ENCODE measurements around the gene FGGY.

The FGGY gene

DNA sequence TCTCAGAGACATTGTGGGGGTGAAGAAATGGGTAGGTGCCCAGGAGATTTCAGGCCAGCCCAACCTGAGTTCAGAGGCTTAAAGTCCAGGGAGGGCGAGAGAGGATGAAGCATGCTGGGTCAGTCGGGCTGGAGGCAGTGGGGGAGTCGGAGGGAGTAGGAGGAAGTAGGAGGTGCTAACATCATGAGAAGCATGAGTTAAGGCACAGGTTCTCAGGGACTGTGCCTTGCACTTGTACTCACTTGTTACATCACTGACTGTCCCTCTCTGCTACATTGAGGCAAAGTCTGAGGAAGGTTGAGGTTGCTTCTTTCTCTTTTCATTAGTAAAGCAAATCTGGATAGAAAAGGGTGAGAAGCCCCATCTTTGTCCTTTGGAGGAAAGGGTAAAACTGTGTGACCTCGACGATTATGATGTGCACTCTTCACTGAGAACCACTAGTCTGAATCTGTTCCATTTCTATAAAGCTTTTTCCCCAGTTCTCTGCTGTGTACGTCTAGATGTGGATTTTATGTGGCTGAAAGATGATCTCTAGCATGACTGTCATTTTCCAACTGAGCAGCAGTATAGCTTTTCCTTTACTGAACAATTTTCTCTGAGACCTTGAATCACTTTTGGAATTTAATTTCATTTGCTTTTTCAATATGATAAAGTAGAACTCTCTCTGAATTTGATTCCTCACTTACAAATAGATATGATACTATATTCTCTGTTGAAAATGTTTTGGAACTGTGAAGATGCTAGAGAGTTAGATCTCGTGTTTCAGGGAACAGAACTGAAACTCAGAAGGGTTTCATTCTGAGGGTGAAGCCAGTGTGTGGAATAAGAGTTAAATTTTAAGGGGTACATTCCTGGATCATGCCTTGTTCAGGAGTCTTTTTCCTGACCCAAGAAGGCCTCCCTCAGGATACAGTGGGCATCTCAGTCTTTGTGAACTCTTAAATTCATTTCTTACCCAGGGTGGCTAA, 94.6 kb downstream of the FGGY start:
- no peak for DNase-seq

DNA sequence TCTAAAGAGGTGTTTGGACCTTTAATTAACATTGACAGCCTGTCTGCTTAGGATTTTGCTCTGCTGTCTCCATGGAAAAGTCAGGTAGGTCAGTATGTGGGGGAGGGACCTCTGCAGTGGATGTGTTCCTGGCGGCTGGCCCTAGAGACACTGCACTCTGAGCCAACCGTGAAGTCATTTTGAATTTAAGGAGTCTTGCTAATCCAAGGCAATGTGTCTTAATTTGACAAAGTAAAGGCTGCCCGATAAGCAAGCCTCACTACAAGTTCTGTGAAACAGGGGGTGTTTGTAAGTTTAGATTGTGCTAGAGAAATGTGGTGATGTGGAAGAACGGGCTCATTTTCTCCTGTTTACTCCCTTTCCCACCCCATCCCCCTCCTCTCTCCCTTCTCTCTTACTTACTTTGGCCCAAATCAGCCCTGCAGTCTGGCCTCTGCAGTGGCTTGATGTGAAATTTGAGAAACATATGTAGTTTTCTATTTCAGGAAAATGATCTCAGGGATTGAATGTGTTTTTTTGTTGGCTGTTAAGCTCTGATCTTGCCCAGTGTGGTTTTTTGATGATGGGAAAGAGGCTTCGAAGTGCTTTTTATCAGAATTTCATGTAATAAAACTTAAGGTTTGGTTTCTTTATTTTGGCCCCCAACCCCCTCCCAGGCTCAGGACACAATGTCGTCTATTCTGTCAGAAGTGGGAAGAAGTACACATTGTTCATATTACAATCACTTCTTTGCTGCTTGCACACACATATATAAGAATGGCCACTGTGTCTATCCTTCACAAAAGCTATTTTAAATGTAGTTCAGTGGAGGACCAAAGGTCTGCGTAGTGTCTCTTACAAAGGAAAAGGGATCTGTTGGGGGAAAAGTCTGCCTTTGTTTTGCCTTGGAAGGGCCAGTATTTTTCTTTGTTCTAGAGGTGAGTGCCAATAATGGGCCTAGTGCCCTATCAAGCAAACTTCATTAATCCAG, 96.6 kb downstream of the FGGY start:
- no peak for DNase-seq

DNA sequence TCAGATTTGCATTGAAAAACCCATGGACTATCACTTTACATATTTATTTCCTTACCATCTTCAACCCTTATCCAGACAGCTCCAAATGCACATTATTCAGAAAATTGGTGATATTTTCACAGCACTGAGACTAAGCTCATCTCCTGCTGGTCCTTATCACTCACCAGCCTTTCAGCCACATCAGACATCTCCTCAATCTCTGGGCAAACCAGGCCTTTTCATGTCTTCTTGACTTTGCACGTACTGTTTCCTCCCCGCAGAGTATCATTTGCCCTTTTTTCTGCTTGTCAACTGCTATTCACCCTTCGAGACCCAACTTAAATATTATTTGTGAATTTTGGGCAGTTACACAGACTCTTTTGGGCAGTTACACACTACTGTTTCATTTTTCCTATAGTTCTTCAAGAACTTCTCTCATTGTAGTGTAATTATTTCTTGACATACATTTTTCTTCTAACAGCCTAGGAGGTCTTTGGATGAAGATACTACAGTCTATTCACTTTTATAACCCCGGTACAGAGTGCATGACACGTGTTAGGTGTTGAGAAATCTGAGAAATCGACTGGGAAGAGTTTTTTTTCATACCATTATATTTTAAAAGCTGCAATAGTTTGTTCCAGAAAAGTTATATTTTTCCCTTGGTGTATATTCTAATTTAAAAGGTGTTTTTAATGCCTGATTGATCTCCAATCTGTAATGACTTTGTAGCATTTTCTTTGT, 98.0 kb downstream of the FGGY start:
- no peak for DNase-seq

DNA sequence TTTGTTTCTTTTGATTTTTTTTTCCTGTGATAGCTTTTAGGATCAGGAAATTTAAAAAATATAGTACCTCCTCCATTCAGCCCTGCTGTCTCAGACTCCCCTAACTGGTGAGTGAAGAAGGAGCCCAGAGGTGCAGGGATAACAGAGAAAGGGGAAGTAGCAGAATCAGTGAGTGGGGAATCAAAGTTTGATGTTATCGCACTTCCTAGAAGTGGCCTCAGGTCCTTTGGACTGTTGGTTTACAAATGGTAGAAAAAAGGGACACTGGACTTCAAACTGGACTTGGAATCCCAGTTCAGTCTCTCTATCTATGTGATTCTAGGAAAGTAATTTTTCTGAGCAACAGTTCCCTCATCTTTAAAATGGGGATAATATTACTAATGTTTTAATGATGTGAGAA, 99.5 kb downstream of the FGGY start:
- DNase-seq = no peak

DNA sequence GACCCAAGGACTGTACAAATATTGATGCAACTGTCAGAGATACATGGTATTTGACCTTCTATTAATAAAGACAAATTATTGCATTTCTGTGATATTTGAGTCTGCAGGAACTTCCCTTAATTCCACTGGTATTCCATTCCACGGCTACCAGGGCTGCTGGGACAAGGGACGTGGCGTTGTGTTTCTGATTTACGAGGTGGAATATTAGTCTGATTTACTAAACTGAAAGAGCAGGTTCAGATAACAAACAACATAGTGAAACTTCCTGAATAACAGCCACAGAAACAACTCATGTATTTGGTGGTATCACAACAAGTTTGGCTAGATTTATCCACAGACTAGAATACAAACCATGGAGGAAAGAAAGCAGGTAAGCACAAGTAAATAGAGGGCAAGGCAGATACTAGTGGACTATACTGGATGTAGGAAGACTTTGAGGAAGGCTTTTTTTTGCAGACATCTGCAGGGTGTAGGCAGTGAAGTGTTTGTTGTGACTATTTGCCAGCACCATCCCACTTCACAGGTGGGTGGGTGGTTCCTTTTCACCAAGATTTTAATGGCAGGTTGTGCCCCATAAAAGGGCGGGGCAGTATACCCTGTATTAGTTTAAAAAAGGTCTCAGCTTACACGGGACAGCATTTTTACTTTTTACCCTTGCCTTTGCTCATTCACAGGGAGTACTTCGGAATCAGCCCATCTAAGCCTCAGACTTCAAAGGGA, 100.4 kb downstream of the FGGY start:
- no peak for DNase-seq

DNA sequence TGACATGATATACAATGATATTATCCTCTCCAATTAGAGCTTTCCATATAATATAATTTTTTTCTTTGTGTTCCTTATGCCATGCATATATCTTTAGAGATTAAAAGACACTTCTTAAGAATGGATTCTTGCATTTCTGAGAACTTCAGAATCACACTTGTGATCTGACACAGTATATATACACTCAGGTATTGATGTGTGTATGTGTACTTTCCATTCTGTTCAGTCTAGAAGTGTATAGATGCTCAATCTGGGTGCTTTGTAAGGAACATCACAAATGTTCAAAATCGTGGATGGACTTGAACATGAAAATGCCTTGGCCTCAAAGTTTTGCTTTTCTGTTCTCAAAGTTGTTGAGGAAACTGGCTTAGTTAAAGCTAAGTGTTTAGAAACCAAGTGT, 102.7 kb downstream of the FGGY start:
- DNase-seq = no peak

DNA sequence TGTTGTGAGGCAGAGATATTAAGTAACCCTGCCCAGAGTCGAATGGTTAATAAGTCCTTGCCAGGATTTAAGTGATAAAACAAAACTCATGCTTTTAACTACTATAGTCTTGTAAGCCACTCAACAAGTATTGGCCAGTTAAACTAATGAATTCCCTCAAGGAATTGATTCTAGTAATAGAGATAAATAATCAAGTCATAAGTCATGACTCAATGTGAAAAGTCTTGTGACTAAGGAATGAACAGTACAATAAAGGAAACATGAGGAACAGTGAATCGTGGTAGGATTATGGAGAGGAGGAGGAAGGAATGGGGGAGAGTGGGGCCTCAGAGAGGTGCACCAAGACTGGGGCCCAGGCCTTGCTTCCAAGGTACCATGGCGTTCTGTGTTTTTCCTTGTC, 104.7 kb downstream of the FGGY start:
- DNase-seq = no peak

DNA sequence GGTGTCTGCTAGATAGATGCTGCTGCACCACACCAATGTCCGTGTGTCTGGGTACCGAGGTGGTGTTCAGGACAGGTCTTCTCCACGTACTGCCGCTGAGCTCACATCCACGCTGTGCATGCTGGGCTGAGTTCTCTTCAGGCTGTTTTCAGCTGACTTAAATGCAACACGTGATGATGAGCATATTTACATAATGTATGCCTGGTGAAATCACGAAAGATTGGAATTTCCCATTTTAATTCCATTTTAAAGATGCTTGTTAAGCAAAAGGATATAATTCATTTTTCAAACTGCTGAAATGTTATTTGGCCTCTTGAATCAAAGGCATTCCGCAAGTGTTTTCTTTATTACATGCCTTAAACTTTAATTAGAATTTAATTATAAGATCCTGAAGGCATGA, 107.9 kb downstream of the FGGY start:
- no peak for DNase-seq

DNA sequence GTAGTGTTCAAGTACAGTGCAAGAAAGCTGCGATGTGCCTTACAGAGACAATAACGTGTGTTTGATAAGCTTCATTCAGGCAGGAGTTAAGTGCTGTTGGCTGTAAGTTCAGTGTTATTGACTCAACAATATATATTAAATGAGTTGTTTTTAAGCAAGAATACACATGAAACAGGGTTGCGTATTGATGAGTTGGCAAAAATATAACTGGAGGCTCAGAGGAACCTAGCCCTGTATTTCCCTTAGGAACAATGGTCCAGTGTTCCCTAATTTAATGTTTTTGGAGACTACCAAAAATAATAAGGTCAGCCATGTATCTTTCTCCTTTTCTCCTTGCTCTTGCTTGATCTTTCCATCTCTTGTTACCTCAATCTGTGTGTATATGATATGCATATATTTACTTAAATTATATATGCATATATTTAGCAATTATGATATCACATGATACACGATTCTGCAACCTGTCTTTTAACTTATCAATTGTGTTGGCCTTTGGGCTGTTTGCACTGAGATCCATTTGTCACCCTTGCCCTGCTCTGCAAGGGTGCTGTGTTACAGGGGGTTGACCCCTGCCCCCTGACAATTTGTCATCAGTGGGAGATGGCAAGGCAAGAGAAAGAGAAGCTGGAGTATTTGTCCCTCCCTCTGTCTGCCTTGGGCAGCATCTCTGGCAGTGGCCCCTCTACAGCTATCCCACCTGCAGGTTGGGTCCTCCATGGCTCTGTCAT, 109.7 kb downstream of the FGGY start:
- DNase-seq = no peak

DNA sequence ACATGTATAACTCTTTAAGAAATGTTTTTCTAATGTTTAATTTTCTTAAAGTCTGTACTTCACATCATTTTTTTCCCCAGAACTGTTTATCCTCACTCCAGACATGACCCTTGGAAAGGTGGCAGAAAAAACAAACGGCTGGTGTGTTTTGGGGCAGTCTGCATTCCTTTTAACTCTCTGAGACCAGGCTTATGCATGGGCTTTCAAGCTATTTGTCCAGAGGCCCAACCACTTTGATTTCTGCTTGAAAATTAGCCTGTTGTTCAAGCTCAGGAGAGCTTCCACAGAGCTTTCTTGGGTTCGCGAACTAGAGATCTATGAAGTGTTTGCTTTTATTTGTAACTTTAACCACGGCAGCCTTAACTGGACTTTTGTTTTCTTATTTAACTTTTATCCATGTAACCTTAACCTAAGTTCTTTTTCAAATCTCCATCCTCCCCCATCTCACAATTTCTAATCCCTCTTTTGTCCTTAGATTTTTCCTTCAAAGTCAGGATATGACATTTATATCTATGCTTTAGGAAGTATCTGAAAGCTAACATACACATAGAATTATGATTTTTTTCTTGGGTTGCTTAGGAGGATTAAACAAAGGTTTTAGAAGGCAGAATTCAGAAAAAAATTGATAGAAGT, 111.8 kb downstream of the FGGY start:
- DNase-seq = no peak

DNA sequence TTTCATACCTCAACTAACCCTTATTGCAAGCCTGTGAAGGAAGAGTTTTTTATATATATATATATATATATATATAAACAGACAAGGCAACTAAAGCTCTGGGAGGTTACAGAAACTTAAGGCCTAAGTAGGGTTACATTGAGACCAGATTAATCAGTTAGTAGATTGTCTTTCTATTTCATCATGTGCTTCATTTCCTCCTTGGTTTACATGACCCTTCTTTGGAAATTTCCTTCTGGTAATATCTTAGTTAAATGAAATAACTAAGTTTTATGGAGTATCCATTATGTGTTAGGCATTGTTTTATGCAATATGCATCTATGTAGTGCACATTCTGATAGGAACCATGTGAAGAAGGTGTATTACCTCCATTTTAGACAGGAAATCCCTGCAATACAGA, 112.7 kb downstream of the FGGY start:
- no peak for DNase-seq

DNA sequence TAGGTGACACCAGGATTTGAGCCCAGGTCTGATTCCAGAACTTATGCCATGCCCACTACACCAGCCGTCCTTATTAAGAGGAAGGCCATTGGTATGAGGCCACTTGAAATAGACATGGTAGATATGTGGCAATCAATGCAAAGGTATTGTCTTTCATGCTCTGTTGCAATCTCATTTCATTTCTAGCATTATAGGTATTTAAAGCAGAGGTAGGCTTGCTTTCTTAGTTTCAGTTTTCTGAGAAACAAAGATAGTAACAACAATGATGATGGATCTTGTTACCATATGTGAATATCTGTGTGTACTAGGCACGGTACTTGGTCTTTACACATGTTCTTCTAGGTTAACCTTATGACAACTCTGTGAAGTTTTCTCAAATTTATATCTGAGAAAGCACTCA, 113.1 kb downstream of the FGGY start:
- DNase-seq = no peak

DNA sequence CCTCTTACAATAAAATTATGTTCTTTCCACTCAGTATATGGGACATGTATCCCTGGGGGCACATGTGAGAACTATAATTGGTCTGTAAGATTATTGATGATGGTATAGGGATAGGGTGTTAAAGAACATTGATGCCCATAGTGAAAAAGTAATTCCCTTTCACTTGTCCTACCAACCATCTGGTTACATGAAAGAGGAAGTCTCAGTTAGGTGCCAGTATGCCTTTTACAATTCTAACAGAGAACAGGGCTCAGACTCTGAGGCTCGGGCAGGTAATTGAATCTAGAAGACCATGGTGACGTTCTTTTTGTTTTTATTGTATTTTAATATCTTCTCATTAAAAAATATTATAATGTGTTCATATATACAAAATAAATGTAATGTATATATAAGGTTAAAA, 113.6 kb downstream of the FGGY start:
- DNase-seq = no peak

DNA sequence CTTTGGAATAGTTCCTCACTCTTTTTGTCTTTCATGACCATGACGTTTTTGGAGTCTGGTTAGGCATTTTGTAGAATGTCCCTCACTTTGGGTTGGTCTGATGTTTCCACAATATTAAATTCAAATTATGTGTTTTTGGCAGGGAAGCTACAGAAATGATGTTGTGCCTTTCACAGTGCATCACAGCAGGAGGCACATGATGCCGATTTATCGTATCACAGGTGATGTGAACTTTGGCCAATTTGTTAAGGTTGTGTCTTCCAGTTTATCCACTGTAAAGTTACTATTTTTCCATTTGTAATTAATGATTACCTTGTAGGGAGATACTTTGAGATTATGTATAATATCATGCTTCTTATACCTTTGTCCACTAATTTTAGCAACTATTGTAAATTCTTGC, 114.3 kb downstream of the FGGY start:
- DNase-seq = no peak

DNA sequence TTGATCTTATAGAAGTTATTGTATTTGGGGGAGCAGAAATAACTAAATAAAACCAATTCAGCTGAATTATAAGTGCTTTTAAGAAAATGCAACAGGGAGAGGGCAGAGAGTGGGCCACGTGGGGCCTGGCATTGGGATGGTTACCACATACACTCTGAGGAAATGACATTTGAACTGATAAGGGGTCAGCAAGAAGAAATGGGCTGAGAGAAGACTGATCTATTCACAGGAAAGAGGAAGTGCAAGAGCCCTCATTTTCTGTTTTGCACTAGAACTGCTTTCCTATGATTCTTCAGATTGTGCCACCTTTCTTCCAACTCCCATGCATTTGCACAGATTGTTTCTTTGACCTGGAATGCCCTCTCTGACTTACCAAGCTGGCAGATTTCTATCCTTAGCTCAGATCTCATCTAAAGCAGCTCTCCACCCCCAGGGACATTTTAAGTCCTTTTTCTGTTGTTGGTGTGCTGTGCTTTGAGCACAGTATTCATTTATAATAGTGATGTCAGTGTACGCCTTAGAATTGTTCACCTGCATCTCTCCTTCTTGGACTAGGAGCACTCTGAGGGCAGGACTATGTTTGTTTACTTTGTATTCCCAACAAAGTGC, 115.9 kb downstream of the FGGY start:
- no peak for DNase-seq

DNA sequence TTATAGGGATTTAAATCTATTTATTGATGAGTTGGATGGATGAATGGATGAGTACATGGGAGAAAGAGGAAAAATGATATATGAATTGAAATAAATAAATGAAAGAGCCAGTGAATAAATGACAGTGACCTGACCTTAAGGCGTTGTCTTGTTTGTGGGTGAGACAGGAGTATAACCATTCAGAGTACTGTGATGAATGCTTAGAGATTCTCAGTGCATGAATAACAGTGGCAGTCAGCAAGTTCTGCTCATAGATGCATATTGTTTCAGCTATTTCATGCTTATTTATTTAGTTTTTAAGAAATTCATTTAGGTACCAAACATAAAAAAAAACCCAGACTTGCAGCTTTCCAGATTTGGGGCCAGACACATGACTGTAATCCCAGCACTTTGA, 116.4 kb downstream of the FGGY start:
- DNase-seq = no peak

DNA sequence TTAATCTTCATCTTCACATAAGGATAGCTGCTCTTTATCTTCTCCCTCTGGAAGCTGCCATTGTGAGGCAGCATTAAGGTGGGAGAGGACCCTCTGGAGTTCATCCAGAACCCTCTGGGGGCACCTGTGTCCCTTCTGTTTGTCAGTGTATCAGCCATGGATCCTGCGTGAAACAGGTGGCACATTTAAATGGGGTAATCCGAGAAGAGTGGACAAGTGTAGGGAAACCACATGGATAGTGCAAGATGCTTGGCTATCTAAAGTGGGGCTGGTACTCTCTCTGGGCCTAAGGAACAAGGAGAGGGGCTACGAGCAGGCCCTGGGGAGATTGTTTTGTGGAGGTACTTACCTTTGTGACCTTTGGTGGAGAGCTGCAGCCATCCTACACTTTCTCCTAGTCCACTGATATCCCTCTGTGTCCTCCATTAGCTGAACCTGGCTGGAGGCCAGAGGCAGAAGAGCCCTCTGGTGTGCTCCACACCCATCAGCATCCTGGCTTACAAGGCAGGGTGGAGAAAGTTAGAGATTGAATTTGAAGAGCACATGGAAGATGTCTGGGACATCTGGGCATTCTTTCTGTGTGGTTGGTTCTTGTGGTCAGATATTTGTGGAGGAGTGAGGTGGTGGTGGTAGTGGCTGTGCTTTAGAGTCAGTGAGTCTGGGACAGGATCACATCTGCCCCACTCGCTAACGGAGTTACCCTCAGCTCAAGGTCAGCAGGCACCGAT, 117.7 kb downstream of the FGGY start:
- DNase-seq = no peak

DNA sequence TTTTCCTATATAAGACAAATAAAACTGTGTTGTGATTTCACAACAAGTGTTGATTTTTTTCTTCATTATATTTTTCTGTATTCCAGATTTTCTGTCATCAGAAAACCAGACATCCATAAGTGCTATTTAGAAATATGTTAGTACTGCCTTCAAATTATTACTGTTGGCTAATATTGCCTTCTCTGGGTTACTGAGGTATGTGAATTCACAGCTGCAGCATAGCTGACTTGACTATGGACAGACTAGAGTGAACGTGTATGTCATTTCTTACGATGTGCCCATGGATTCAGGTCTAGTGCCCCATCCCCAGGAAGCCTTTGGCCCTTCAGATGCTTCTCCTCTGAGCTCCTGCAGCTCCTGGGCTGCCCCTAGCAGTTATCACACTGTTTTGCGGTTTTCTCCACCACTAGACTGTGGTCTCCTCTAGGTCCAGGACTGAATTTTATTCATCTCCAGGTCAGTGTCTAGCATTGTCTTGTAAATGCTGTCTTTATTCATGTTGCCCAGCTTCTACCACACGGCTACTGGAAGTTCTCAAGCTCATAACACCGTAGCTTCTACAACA, 118.5 kb downstream of the FGGY start:
- DNase-seq = no peak

DNA sequence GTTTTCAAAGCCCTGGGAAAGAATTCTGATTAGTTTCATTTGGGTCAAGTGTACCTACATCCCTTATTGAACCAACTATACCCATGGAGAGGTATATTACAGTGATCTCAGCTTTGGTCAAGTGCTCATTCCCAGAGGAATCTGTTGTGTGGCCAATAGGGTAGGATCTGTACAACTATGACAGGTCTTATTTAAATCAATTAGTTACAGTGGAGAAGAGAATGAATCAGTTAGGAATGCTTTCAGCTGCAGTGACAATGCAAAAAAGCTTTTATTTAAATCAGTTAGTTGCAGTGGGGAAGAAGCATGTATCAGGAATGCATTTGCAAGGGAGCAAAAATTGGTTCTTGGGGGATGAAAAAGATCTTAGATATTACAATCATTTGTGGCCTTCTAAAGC, 119.0 kb downstream of the FGGY start:
- DNase-seq = no peak

DNA sequence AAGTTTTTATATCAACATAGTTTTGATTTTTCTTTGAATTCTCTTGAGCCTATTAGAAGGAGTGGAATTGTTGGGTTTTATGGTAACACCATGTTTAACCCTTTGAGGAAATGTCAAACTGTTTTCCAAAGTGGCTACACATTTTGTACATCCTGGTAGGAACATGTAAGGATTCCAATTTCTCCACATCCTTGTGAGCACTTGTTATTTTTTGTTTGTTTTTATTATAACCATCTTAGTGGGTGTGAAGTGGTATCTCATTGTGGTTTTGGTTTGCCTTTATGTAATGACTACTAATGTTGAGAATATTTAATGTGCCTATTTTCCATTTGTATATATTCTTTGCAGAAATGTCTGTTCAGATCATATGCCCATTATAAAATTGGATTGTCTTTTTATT, 120.5 kb downstream of the FGGY start:
- no peak for DNase-seq

All from NCI-H1048 (cell line).